ENCODE results near the gene RTN4IP1. TPM values are rescaled to one million over a fixed set of nuclear protein-coding genes. Genes with fewer than 3 reads are reported as not detected.

The RTN4IP1 gene
- total and polyA plus RNA-seq, 2 of the 13 experiments (the other 11 are each of a cell fraction or from before 2014, with no cell fraction given): 5.5 to 17.2 TPM

GRCh38 chr6:106547601-106548453 is 81.5 kb downstream of the RTN4IP1 start (continued):
- TF ChIP-seq, protein P1, sequence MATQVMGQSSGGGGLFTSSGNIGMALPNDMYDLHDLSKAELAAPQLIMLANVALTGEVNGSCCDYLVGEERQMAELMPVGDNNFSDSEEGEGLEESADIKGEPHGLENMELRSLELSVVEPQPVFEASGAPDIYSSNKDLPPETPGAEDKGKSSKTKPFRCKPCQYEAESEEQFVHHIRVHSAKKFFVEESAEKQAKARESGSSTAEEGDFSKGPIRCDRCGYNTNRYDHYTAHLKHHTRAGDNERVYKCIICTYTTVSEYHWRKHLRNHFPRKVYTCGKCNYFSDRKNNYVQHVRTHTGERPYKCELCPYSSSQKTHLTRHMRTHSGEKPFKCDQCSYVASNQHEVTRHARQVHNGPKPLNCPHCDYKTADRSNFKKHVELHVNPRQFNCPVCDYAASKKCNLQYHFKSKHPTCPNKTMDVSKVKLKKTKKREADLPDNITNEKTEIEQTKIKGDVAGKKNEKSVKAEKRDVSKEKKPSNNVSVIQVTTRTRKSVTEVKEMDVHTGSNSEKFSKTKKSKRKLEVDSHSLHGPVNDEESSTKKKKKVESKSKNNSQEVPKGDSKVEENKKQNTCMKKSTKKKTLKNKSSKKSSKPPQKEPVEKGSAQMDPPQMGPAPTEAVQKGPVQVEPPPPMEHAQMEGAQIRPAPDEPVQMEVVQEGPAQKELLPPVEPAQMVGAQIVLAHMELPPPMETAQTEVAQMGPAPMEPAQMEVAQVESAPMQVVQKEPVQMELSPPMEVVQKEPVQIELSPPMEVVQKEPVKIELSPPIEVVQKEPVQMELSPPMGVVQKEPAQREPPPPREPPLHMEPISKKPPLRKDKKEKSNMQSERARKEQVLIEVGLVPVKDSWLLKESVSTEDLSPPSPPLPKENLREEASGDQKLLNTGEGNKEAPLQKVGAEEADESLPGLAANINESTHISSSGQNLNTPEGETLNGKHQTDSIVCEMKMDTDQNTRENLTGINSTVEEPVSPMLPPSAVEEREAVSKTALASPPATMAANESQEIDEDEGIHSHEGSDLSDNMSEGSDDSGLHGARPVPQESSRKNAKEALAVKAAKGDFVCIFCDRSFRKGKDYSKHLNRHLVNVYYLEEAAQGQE (IDR thresholded peaks at IDR 0.05; ENCODE audit: borderline replicate concordance in 1 of 2, low read depth in 1 of 2, low read length in 2 of 2): no peak
- TF ChIP-seq, protein P2, sequence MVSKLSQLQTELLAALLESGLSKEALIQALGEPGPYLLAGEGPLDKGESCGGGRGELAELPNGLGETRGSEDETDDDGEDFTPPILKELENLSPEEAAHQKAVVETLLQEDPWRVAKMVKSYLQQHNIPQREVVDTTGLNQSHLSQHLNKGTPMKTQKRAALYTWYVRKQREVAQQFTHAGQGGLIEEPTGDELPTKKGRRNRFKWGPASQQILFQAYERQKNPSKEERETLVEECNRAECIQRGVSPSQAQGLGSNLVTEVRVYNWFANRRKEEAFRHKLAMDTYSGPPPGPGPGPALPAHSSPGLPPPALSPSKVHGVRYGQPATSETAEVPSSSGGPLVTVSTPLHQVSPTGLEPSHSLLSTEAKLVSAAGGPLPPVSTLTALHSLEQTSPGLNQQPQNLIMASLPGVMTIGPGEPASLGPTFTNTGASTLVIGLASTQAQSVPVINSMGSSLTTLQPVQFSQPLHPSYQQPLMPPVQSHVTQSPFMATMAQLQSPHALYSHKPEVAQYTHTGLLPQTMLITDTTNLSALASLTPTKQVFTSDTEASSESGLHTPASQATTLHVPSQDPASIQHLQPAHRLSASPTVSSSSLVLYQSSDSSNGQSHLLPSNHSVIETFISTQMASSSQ (IDR thresholded peaks at IDR 0.05; ENCODE audit: low read depth): no peak
- TF ChIP-seq, protein P2 (CRISPR knock-in tag; IDR thresholded peaks at IDR 0.05; ENCODE audit: borderline replicate concordance): no peak
- TF ChIP-seq FOXA3 (CRISPR knock-in tag; IDR thresholded peaks at IDR 0.05): peak; percentile 82; the same call in 1 of the 2 replicates
- TF ChIP-seq, protein P3, sequence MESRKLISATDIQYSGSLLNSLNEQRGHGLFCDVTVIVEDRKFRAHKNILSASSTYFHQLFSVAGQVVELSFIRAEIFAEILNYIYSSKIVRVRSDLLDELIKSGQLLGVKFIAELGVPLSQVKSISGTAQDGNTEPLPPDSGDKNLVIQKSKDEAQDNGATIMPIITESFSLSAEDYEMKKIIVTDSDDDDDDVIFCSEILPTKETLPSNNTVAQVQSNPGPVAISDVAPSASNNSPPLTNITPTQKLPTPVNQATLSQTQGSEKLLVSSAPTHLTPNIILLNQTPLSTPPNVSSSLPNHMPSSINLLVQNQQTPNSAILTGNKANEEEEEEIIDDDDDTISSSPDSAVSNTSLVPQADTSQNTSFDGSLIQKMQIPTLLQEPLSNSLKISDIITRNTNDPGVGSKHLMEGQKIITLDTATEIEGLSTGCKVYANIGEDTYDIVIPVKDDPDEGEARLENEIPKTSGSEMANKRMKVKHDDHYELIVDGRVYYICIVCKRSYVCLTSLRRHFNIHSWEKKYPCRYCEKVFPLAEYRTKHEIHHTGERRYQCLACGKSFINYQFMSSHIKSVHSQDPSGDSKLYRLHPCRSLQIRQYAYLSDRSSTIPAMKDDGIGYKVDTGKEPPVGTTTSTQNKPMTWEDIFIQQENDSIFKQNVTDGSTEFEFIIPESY (CRISPR knock-in tag; IDR thresholded peaks at IDR 0.05): no peak
- TF ChIP-seq PAXIP1 (CRISPR knock-in tag; conservative IDR thresholded peaks at IDR 0.05): peak; percentile 45; the same call in 1 of the 2 replicates
- no peak for TF ChIP-seq ZNF460 (CRISPR knock-in tag; IDR thresholded peaks at IDR 0.05; ENCODE audit: borderline replicate concordance)
- TF ChIP-seq GATA4 (IDR thresholded peaks at IDR 0.05; ENCODE audit: borderline replicate concordance, low read depth): peak; percentile 34; the same call in 1 of the 2 replicates
- TF ChIP-seq HMGA1 (CRISPR knock-in tag; conservative IDR thresholded peaks at IDR 0.05): no peak
- no peak for TF ChIP-seq ZBTB20 (CRISPR knock-in tag; IDR thresholded peaks at IDR 0.05; ENCODE audit: borderline replicate concordance, low read depth)
- no peak for TF ChIP-seq ARHGAP35 (CRISPR knock-in tag; IDR thresholded peaks at IDR 0.05; ENCODE audit: borderline replicate concordance)

All from HepG2 (cell line).